Fibroblast of pulmonary artery (primary cell): ENCODE results near the gene ACBD6.

Experiments used
- DNase-seq: peaks from one replicate; pipeline ENCODE4 v3.0.0-alpha.2; 2010; ENCODE audit warnings: low read depth
- H3K4me3 ChIP-seq: replicated peaks from 2 replicates; pipeline ENCODE4 v1.5.1; 2011; ENCODE audit warnings: low read depth, mild to moderate bottlenecking, control low read depth, low read length, moderate library complexity
- TF ChIP-seq, protein P1 (sequence below): IDR thresholded peaks from 2 replicates; pipeline ENCODE4 v1.5.1; 2011; ENCODE audit warnings: mild to moderate bottlenecking, control low read depth, low read length, inconsistent platforms; ENCODE audit errors: missing control alignments

ACBD6 gene

DNA sequence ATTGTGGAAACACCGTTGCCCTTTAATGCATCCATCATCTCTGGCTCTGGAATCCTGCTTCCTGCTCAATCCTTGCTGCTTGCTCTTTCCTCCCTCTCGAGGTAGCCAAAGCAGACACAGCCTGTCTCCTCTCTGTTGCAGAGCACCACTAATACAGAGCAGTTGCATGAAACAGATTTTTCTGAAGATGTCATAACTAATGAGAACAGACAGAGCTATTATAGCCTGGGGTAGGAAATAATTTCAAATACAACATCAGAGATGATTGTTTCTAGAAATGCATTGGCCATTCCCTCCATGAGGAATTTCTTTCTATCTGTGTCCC lies 23.3 kb upstream of the ACBD6 start:
- H3K4me3 ChIP-seq: no peak overlapping the region
- no peak for DNase-seq
- TF ChIP-seq, protein P1, sequence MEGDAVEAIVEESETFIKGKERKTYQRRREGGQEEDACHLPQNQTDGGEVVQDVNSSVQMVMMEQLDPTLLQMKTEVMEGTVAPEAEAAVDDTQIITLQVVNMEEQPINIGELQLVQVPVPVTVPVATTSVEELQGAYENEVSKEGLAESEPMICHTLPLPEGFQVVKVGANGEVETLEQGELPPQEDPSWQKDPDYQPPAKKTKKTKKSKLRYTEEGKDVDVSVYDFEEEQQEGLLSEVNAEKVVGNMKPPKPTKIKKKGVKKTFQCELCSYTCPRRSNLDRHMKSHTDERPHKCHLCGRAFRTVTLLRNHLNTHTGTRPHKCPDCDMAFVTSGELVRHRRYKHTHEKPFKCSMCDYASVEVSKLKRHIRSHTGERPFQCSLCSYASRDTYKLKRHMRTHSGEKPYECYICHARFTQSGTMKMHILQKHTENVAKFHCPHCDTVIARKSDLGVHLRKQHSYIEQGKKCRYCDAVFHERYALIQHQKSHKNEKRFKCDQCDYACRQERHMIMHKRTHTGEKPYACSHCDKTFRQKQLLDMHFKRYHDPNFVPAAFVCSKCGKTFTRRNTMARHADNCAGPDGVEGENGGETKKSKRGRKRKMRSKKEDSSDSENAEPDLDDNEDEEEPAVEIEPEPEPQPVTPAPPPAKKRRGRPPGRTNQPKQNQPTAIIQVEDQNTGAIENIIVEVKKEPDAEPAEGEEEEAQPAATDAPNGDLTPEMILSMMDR: no peak

DNA sequence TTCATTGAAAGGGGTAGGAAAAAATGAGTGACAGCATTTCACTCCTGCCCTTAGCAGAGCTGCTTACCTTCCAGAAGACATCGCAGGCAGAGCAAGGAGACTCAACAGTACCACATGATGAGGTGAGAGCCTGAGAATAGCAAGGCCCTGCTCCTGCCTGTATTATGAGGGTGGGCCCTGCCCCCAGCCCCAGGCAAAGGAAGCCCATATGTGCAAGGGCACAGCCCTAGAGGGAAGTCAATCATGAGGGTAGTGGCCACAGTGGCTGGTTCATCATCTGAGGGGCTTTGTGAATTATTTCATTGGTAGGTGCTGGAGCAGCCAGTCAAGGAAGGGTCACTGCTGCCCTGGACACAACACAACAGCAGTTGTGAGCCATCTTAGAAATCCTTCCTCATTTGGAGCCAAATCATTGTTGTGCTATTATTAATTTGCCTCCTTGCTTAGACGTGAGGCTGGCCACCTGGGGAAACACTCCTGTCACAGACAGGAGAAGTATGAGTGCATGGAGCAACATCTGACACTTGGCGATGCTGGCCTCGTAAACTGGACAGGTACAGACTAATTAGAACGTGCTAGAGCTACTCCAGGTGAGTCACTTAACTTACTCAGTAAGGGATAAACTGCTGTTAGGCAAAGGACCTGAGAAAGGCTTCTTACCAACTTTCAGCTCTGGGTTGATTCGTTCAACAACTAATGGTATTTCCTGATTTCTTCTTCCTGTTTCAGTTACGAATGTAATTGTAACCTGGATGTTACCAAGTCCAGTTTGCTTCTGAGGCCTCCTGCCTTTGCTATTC lies 22.7 kb upstream of the ACBD6 start:
- TF ChIP-seq, protein P1: no peak
- H3K4me3 ChIP-seq: no peak overlapping the region
- no peak for DNase-seq

DNA sequence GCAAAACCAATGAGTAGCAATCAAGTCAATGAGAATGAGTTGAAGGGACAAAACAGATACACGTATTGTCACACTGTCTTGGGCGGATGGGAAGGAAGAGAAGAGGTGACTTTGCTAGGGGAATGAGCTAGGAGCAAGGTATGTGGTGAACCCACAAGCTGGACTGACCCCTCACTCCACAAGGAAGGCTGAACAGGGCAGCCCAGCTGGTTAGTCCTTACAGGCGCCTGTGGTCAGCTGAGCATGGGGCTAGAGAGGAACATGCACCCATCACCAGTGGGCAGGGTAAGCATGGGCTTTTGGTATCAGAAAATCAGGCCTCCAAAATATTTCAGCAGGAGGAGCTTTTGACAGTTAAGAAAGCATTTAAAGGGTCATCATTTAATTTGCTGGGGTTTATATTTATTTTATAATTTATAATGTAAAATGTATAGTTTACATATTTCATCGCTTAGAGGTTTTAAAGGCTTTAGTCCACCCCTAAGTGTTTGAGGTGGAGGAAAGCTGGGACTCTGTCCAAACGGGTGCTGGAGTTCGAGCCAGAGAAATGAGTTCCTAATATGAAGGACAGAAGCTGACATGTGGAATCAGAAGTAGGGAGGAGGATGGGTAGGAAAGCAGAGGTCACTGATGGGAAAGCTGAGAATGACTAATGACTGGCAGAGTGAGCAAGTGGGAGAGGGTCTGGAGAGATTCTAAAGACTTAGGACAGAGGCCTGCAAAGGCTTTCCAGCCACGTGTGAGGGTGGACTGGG lies 22.0 kb upstream of the ACBD6 start:
- no peak overlapping the region for H3K4me3 ChIP-seq
- no peak for DNase-seq
- TF ChIP-seq, protein P1: no peak

DNA sequence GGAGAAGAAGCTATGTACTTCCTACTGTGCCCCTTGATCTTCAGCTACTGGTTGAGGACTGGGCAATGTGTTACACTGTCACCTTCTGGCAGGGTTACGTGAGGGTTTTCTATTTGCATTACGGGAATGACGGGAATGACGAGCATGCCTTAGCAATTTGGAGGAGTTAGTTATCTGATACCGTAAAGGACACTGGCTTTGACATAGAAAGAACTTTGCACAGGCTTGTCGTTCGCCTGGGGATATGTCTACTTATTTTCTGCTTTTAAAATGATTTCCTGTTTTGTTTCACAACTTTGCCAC lies 19.8 kb upstream of the ACBD6 start:
- TF ChIP-seq, protein P1: no peak
- no peak for DNase-seq

DNA sequence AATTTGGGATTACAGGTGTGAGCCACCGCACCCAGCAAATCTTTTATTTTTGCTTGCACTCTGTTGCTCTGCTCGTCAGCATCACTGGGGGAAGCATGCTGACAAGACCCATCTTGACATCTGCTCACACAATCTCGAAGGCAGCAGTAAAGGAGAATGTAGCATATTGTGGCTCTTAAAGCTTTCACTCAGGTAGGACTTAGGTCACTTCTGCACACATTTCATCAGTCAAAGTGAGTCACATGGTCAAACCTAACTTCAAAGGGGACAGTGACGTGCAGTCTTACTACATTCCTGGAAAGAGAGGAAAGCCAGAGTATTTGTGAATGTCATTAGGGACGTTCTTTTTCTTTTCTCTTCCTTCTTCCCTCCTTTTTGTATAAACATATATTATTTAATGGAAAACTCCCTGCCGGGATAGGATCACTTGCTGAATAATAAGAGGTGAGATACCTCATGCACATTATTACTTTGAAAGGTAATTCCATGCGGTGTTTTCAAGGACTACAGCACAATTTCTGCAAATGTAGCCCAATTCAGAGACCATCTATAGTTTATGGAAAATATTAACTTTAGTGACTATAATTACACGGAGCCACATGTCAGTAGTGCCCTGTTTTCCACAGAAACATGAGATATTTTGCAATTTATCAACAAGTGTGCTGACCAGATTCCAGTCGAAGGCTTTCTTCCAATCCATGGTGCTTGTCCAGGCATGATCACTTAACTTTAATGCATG lies 19.3 kb upstream of the ACBD6 start:
- TF ChIP-seq, protein P1: no peak
- H3K4me3 ChIP-seq: no peak overlapping the region
- peak; percentile 23 for DNase-seq

More for the DNA sequence above, 19.8 kb upstream of the ACBD6 start:
- no peak overlapping the region for H3K4me3 ChIP-seq

DNA sequence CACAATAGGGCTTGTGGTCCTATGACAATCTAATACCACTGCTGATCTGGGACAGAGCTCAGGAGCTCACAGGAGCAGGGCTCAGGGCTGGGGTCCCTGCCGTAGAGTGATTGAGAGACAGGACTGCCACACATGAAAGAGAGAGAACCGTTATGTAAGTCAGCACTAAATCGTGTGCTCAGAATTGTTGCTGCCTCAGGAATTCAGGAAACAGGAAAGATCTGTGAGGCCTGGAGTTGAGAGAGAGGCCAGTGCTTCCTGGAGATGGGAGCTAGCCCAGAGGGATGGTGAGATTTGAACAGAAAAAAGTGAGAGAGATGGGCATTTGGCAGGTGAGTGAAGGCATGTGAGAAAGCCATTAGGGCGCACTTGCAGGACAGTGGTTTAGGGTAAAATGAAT lies 17.5 kb upstream of the ACBD6 start:
- TF ChIP-seq, protein P1: no peak
- no peak for DNase-seq
- H3K4me3 ChIP-seq: no peak overlapping the region
